SIG-M5 (cell line): Measurements from ENCODE around the gene PARVB.

Experiments
- DNase-seq: peaks from one replicate; lab custom pipeline; 2025; lab: John Stamatoyannopoulos, UW

The PARVB gene

DNA sequence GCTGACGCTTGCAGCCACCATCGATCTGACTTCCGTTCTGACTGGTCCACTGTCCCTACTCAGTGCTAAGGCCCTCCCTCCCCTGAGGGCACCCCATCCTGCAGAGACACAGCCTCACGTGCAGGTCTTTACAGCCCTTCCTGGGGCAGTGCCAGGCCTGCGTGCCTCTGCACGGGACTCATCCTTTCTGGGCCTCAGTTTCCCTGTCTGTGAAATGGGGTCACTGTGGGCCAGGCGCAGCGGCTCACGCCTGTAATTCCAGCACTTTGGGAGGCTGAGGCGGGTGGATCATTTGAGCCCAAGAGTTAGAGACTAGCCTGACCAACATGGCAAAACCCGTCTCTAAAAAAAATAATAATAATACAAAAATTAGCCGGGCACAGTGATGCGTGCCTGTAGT is 138.9 kb downstream of the PARVB start:
- no peak for DNase-seq

DNA sequence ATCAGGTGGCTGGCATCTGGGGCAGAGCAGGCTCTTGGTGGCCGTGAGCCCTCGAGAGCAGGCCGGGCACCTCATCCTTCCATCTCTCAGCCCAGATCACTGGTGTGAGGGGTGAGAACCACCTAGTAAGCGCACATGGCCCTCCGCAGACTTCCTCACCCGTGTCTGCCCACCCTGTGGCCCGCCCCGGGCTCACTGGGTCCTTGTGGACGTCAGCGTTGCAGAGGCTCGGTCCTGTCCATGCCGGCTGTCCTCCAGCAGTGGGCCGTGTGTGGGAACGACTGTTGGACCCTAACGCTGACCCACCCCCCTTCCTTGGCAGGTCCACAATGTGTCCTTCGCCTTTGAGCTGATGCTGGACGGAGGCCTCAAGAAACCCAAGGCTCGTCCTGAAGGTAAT is 139.4 kb downstream of the PARVB start:
- no peak for DNase-seq

DNA sequence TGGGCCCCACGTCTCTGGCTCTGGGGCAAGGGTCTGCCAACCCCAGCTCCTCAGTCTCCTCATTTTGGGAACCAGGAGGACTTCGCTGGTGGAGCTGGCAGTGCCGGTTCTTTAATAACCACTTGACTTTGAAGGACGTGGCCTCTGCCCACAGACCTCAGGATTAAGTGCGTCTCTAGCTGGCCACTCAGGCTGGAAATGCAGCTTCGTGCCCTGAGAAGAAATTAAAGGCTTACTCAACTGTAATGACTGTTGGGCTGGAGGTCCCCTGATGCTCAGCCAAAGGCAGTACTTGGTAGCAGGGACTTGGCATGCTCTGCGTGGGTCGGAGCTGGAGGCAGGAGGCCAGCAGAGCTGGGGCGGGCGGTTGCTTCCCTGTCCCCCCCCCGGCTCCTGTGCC is 139.9 kb downstream of the PARVB start:
- DNase-seq, result no peak

DNA sequence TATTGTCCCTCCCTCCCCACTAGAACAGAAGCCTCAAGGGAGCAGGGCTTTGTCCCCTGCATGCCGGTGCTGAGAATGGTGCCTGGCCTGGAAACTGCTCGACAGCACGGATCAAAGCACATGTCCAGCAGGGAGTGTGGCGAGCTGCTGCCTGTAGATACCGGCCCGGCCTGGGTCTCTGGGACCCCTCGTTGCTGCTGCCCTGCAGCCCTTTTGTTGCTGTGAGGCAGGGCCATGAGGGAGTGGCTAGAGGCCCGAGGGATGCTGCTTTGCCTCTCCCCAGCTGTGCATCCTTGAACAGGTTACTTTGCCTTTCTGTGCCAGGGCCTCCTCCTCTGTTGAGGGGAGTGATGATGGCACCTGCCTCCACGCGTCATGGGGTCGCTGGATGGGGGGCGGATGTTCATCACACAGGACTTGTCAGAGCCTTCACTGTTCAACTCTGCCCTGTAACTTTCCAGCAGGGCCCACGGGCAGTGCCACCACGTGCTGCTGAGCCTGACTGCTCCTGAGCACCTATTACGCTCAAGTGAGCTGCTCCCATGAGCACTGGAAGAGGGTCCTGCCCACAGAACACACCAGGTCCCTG is 141.3 kb downstream of the PARVB start:
- no peak for DNase-seq

DNA sequence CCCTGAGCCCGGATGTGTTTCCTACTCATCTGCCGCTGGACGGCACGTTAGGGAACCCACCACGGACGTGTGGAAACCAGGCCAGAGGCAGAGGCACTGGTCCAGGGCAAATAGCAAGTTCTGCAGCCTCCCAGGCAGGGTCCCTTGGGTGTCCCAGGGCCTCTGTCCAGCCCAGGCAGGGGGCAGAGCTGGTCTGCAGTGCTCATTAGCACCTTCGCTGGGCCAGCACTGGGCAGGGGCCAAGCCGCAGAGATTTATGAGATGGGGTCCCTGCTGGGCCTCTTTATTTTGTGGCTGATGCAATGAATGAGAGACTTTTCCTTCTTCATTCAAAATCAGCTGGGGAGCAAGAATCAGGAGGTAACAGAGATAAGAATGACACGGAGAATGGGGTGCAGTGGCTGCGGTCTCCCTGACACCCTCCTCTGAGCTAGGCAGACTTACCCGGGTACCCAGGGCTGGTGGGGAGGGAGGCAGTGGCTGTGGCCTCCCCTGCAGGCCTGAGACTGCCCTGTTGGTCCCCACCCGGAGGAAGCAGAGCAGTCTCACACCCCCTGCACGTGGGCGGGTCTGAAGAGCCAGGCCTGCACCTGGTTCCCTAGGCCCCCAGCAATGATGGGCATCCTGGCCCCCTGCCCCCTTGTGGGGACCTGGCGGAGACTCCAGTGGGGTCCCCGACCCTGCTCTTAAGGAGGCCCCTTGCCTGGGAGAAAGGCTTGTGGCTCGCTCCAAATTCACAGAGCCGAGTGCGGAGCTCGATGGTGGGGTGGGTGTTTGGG is 142.6 kb downstream of the PARVB start:
- no peak for DNase-seq

DNA sequence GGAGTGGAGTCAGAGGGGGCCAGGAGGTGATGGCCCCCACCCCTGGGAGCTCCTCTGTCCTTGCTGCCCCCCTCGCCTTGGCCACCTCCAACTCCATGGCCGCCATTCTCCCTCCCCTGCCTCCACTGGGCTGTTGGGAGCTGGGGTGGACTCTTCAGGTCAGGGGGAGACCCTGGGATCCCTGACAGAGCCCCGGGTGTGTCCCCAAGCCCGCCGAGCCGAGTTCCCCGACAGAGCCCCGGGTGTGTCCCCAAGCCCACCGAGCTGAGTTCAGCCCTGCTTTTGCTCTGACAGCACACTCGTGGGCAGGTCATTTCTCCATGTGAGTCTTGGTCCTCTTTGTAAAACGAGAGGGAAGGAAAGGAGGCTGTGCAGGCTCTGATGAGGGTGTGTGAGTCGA is 143.4 kb downstream of the PARVB start:
- no peak for DNase-seq

DNA sequence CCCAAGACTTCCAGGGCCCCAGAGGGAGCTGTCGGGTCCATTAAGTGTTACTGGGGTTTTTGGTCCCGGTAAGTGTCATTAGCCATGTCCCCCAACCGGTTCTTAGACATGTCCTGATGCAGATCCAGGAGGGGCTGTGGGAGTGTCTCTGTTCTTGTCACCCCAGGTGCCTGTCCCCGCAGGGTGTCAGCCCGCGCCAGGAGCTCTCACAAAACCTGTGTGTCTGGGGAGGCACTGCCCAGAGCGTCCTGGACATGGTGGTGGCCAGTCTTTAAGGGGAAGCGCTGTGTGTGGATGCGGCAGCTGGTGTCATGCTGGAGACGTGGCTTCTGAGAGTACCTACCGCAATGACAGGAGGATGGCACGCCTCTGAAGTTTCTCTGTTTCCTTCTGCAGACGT is 144.1 kb downstream of the PARVB start:
- no peak for DNase-seq

DNA sequence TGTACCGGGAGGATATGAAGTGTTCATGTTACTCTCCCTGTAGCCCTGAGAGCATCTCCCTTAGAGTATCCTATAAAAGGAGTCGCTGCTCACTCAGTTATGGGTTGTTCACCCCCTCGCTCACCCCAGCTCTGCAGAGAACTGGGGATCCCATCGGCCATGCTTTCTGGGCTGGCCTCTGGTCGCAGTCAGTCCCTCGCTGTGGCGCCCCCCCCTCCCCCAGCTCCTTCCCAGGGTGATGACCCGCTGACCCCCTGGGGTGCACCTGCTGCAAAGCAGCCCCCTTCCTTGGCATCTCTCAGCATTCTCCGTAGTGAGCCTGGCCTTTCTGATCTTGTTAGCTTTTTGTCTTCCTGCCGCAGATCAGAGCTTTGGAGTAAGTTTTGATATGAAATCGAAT is 146.4 kb downstream of the PARVB start:
- DNase-seq, result no peak

DNA sequence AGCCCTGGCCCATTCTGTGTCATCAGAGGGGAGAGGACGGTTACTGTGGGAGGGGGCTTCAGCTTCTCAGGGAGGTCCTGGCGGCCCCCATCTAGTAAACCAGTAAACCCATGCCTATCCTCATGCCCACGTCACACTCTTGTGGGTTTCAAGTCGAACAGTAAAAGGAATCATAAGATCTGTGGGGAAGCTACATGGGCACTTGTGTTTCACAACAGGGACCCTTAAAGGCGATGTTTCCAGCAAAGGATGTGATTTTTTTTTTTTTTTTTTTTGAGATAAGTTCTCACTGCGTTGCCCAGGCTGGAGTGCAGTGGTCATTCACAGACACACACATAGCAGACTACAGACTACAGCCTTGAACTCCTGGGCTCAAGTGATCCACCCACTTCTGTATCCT is 147.5 kb downstream of the PARVB start:
- no peak for DNase-seq

DNA sequence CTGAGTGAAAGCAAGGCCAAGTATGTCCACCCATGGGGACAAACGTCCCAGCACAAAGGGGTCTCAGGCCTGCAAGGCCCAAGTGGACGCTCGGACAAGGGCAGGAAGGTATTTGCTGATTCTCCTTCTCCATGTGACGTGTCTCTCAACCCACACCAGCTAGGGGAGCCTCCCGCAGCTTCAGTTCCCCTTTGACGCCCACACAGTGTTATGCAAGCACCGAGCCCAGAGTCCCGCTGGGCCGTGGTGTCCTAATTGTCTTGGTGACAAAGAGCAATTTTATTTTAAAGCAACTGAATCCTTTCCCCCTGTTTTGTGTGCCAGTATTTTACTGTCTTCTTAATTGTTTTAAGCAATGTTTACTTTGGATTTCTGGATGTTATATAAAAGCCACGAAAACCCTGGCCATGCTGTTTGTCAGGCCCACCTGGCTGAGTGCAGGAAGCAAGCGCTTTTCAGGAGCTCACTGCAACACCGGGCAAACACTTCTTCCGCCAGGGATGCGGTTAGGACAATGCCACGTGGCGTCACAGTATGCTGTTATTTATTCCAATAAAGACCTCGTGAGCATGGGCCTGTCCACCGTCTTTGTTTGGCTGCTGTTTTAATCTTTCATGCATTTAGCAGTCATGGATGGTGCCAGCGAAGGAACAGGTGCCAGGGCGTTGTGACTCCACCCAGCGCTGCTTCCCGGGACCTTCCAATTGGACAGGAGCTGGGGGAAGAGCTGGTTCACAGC is 148.4 kb downstream of the PARVB start:
- DNase-seq, result peak; percentile 57

DNA sequence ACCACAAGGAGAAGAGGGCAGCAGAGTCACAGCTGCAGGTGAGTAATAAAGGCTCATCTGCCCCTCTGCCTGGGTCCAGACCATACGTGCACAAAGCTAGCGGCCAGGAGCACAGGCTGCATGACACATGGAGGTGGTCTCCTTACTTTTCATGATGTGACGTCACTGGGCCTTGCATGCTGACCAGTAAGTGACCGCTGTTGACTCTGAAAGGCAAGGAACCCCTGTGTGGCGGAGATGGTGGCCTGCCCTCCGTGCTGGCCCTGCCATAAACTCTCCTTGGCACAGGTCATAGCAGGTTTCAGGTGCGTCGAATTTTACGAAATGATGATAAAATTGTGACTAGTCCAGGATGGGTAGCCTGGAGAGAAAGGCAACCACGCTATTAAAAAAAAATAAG is 149.1 kb downstream of the PARVB start:
- no peak for DNase-seq

DNA sequence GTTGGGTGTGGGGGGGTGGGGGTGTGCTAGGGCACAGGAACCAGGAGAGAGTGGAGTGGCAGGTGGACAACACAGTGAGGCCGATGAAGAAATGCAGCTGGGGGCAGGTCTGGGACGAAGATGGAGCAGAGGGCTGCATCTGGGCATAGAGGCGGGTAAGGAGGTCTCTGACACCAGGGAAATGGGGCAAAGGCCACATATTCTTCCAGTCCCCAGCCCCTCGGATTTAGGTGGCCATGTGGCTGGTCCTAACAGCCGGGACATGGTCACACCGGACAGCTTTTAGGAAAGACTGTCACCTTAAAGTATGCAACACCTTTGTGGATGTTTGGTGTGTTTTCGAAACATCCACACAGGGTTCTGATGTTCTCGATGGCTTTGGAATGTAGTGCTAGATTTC is 151.6 kb downstream of the PARVB start:
- no peak for DNase-seq

DNA sequence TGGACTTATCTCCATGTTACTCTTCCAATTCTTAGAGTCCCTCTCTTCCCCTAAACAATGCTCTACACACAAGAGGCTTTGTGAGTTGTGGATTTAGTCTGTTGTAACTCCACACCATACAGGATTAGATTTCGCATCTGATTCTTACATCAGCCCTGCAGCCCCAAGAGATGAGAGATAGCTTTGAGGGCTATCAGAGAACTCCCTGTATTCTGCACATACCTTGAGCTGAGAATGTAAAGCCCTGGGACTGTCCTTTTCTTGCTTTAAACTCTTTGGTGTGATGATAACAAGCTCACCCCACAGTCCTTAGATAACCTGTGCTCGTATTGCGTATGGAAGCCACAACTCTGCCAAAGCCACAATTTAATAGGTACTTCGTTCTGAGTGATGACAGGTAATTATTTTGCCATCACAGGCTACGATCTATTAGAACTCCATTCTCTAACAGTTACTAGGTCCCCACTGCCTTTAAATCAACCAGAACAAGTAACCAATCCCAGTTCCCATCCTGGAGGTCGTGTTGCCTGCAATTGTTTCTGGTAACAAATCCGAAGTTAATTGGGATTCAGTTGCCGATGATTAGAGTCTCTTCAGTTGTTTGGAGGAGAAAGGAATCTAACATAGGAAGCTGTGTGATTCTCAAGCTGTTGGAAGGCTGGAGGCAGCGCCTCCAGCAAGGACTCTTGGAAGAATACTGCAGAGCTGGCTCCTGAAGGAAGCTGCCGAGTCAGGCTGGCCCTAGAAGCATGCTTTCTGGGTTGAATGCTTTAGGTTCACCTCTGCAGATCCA is 155.3 kb downstream of the PARVB start:
- no peak for DNase-seq

DNA sequence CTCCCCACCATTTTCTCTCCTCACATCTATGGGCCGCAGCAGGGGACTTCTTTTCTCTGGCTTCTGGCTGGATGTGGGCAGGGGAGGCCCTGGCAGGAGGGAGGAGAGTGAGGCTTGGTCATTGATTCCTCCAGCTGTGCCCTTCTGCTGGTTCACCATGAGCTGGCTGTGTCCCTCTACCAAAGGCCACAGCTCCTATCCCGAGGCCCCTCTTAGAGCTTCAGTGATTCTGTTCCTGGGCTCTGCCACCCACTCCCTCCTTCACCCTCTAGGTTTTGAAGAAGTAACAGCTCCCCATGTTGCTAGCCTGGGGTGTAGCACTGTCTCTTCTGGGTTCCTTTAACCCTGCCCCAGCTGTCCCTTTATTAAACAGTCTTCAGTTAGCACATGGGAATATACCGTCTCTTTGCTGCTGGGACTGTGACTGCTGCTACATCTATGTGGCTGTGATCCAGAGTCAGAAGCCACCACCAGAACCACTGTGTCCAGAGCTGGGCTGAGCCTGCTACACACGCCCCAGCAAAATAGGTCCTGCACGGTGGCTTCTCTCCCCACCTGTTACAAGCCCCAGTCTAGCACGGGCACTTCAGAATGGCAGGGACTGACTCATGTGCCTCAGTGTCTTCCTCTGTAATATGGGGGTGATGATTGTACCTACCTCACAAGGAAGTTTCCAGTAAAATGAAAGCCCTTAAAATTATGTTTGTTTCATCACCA is 156.0 kb downstream of the PARVB start:
- no peak for DNase-seq

DNA sequence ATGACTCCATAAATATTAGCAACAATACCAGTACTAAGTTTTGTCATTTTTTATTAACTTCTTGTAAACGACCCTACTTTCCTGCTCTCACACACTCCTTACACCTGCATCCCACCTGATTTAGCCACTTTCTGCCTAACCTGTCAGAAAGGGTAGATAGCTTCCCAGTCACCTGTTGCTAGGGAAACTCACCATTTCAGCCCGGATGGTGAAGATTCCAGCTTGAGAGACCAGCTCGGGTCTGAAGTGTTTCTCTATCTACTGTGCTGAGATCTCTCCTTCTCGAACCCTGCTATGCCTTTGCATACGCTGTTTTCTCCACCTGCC is 156.6 kb downstream of the PARVB start, which contains the start of gene PARVG:
Gene PARVG, plus strand, starts transcription at position 220 of the 327 bp plus-strand sequence. CDS start 2,405 bp downstream, outside the sequence.
- no peak for DNase-seq

DNA sequence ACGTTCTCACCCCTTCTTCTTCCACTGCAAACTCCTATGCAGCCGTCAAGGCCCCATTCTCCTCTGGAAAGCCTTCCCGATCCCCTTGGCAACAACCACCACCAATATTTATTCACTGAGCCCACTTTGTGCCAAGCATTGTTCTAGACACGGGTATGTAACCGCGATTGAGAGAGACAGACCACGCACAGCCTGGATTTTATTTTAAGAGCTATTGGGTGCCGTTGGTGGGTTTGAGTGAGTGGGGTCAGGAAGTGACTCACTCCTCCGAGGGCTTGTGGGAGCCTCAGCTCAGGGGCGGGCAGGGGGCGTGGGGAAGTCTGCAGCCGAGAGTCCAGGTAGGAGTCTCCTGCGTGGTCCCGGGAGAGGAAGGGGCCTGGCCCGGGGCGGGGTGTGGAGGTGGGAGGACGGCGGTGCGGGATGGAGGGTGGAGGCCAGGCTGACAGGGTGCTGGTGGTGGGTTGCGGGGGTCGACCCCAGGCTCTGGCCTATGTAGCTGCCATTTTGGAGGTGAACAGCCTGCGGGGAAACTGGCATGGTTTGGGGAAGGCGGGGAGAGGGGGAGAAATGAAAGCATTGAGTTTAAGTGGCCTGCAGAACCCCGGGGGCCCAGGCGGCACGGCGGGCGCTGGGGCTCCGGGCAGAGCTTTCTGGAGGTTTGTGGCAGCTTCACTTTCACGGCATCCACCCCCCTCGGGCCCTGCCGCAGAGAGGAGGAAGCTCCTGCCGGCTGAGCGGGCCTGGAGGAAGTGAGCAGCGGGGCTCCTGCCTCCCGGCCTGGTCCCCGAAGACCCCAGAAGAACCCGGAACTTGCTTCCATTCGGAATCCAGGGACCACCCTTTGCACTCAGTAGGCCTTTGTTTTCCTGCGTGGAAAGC is 157.2 kb downstream of the PARVB start:
- peak; percentile 27 for DNase-seq

DNA sequence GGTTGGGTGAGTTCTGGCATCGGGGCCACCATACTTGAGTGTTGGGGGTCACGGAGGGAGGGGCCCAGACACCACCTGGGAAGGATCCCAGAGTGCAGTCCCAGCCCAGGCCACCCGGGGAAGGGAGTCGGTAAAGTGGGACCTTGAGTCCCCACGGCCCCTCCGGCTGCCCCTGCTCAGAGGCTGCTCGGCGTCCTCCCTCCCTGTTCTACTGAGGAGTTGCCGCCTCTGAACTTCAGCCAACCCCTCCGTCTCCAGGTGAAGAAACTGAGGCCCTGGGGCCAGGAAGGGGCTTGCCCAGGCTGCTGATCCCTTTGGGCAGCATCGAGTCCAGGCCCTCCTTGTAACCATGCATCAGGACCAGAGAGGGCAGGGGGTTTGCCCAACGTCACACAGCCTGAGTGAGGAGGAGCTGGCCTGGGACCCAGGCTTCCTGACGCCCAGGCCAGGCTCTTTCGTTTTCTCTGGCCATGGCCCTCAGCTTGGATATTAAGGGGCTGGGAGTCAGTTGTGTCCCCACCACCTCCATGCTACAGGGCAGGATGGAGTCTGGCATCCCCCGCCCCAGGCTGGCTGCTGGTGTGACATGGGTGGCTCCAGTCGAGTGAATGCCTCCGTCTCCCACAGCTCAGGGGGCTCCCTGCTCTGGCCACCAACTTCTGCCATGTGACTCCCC is 157.9 kb downstream of the PARVB start:
- no peak for DNase-seq

DNA sequence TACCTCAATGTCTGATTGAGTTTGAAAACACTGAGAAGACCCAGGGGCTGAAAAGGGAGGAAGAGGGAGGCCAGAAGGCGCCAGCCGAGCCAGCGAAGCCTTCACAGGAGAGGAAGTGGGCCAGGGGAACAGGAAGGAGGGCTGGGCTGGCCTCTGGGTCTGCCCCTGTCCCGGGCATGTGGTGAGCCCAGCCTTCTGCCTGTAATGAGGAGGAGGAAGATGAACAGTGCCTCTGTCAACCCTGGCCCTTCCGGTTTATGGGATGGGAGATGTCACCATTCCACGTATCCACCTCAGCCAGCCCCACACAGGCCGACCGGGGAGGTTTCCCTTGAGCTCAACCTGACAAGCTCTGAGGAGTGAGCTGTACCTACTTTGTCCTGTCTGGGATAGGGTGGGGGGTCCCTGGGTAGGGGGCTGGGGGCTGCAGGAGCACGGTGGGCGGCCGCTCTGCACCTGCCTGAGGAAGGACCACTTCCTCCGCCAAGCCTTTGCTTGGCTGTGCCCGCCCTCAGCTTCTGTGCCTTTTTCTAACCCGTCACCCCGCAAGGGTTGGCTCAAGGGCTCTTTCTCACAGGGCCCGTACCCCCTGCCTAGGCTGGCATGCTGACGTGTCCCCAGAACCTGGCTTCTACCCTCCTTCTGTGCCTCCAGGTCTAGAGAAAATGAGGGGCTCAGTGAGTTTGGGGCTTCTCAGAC is 158.6 kb downstream of the PARVB start:
- peak; percentile 16 for DNase-seq

DNA sequence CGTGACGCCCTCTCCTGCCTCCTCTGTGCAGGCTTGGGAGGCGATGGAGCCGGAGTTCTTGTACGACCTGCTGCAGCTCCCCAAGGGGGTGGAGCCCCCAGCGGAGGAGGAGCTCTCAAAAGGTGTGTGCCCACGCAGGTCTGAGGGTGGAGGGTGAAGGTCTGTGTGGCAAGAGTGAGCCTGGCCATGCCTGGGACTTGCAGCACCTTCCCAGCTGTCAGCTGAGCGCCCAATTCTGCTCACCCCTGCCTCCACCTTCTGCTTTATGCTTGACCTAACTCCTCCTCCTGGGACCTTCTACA is 159.1 kb downstream of the PARVB start:
- DNase-seq, result no peak

DNA sequence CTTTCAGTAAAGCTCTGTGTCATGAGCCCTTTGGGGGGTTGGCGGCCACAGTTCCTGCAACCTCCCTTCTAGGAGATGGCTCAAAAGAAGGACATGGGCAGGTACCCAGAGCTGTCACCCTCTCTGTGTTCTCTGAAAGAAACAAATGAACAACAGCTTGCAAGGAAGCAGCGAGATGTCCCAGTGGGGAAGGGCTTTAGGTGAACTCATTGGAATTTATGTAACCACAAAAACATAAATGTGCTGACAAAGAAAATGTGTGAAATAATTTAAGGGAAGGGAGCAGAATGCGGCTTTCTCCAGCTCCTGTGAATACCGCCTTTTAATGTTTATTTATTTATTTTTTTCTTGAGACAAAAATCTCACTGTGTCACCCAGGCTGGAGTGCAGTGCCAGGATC is 159.9 kb downstream of the PARVB start:
- DNase-seq, result no peak
